Measurements from ENCODE around the gene CAPNS1.

GRCh38 chr19:36100476-36100875 is 39.4 kb upstream of the CAPNS1 start:
- TF ChIP-seq CTCF (IDR thresholded peaks at IDR 0.05): no peak
- TF ChIP-seq POLR2A (IDR thresholded peaks at IDR 0.05): no peak
